AG10803 (cell line): ENCODE measurements around the gene HNRNPUL2.
"Not testable (repeated sequence)": the region's sequence is repeated elsewhere in the genome, so short reads cannot be mapped to it uniquely, and the experiment has no call there.

Experiments used
- DNase-seq: peaks from one replicate; pipeline ENCODE4 v3.0.0; 2010; ENCODE audit warnings: low read depth
- H3K4me3 ChIP-seq: 2 replicates; pipeline ENCODE4 v1.5.1; 2011; ENCODE audit warnings: mild to moderate bottlenecking, low read length, control low read depth
- TF ChIP-seq, protein P1 (sequence below): conservative IDR thresholded peaks from 2 replicates; pipeline ENCODE4 v1.5.1; 2011; ENCODE audit warnings: mild to moderate bottlenecking, low read length, control low read depth, inconsistent platforms

HNRNPUL2 gene

DNA sequence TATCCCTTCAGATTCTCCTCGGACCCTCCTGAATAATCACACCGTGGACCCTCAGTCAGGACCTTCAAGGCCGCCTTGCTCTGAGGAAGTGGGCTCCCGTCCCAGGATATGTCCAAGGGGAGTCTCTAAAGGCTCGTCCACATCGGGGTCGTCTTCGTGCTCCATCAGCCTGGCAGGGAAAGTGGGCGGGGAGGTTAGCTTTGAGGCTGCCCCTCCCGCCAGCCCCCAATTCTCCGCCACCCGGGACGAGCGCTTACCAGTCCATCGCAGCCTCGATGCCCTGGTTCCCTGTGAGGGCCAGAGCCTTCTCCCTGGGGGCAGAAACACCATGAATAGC lies 48.9 kb downstream of the HNRNPUL2 start:
- H3K4me3 ChIP-seq = peak overlapping the region; percentile 95
- TF ChIP-seq, protein P1, sequence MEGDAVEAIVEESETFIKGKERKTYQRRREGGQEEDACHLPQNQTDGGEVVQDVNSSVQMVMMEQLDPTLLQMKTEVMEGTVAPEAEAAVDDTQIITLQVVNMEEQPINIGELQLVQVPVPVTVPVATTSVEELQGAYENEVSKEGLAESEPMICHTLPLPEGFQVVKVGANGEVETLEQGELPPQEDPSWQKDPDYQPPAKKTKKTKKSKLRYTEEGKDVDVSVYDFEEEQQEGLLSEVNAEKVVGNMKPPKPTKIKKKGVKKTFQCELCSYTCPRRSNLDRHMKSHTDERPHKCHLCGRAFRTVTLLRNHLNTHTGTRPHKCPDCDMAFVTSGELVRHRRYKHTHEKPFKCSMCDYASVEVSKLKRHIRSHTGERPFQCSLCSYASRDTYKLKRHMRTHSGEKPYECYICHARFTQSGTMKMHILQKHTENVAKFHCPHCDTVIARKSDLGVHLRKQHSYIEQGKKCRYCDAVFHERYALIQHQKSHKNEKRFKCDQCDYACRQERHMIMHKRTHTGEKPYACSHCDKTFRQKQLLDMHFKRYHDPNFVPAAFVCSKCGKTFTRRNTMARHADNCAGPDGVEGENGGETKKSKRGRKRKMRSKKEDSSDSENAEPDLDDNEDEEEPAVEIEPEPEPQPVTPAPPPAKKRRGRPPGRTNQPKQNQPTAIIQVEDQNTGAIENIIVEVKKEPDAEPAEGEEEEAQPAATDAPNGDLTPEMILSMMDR = no peak
- no peak for DNase-seq

DNA sequence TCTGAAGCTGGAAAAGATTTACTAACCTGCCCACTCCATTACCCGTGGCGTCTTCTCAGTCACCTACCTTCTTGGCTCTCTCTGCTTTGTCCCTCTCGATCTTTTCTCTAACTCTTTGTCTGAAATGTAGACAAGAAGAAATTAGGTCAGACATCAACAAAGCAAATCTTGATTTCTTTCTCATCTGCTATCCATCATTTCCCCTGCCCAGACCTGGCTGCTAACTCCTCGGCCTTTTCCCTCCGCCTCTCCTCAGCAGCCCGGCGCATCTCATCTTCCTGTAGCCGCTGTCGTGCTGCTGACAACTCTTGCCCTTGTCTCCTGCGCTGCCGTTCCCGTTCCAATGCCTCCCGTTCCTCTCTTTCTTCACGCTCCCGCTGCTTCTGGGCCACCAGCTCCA lies 49.5 kb downstream of the HNRNPUL2 start:
- TF ChIP-seq, protein P1 = no peak
- peak overlapping the region; percentile 95 for H3K4me3 ChIP-seq
- no peak for DNase-seq

DNA sequence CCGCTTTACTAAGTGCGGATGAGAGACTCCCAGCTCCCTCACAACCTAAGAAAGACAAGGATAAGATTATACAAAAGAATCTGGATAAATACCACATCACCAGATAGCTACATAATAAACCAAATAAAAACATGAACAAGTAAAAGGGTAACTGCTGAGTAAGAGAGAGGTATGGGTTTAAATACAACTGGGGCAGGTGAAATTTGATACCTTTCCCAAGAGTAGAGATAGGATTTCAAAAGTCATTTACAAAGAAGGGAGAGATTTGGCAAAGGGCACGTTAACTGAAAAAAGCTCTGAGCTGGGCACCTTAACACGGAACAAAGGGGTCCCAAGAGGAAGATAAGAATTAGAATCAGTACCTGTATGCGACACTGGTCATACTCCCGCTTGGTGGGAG lies 50.1 kb downstream of the HNRNPUL2 start:
- H3K4me3 ChIP-seq = no peak overlapping the region
- no peak for DNase-seq

DNA sequence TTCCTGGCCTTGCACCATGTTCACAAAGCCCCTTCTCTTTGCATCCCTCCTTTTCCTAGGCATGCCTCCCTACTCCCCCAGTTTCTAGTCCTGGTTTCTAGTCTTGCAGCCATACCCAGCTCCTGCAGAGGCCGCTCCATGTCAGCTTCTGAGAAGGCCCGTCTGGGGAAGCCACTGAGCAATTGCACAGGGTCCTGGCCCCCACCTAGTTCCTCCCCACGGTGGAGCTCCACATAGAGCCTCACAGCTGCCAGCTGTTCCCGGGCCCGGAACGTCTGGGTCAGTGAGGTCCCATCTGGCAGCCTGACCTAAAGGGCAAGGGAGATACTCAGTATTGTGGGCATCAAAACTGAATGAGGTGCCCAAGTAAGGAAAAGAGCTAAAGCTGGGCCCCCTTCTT lies 50.6 kb downstream of the HNRNPUL2 start:
- TF ChIP-seq, protein P1 = 0 out of 2 replicates have a peak, but pooled peaks have one; percentile 1
- H3K4me3 ChIP-seq = no peak overlapping the region
- DNase-seq = no peak

More for the DNA sequence above, 50.1 kb downstream of the HNRNPUL2 start:
- TF ChIP-seq, protein P1 = no peak

DNA sequence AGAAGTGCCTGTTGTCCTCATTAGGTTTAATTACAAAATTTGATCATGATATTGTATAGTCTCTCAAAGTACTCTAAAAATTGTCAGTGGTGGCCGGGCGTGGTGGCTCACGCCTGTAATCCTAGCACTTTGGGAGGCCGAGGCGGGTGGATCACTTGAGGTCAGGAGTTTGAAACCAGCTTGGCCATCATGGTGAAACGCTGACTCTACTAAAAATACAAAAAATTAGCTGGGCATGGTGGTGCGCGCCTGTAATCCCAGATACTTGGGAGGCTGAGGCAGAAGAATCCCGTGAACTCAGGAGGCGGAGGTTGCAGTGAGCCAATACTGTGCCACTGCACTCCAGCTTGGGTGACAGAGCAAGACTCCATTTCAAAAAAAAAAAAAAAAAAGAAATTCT lies 51.8 kb downstream of the HNRNPUL2 start:
- DNase-seq, H3K4me3 ChIP-seq: not testable (repeated sequence)

DNA sequence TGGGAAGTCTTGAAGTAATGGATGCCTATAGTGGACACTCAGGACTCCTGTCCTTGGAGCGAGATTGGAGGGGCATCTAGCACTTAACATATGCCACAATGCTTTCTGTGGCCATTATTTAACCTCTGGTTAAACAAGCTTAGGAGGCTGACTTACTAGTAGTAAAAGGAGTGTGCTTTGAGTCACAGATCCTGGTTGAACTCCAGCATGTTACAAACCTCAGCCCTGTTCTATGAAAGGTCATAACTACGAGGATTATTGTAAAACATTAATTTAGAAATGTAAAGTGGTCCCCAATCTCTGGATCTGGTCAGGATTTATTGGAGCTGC lies 54.1 kb downstream of the HNRNPUL2 start:
- TF ChIP-seq, protein P1 = no peak
- DNase-seq = no peak
- no peak overlapping the region for H3K4me3 ChIP-seq

DNA sequence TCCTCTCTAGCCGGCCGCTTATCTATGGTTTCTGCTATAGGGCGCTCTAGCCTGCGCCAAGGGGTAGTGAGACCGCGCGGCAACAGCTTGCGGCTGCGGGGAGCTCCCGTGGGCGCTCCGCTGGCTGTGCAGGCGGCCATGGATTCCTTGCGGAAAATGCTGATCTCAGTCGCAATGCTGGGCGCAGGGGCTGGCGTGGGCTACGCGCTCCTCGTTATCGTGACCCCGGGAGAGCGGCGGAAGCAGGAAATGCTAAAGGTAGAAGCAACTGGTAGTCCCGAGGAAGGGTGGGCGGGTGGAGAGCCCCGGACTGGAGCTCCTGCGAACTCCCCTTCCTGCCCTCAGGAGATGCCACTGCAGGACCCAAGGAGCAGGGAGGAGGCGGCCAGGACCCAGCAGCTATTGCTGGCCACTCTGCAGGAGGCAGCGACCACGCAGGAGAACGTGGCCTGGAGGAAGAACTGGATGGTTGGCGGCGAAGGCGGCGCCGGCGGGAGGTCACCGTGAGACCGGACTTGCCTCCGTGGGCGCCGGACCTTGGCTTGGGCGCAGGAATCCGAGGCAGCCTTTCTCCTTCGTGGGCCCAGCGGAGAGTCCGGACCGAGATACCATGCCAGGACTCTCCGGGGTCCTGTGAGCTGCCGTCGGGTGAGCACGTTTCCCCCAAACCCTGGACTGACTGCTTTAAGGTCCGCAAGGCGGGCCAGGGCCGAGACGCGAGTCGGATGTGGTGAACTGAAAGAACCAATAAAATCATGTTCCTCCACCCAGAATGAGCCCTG lies 55.5 kb downstream of the HNRNPUL2 start, which contains the start of the genes LBHD1 and UQCC3:
Gene LBHD1, minus strand, starts transcription at position 660 of the 782 bp plus-strand sequence. CDS start 2,236 bp downstream, outside the sequence.
Gene UQCC3, plus strand, starts transcription at position 66 of the 782 bp plus-strand sequence. Its CDS starts 73 bp downstream, at position 139.
- peak within 1 kb of the TSS; percentile 88 for H3K4me3 ChIP-seq
- DNase-seq = peak; percentile 89
- TF ChIP-seq, protein P1 = no peak
